Posterior vena cava (tissue), 2 donors: ENCODE measurements around the gene WNT9A. TPM values are rescaled to one million over a fixed set of nuclear protein-coding genes. Genes with fewer than 3 reads are reported as not detected.

Experiments
- DNase-seq: peaks from one replicate; pipeline ENCODE4 v3.0.0-alpha.2; 2020; ENCODE audit warnings: low spot score
- intact Hi-C, 2 donors: fragments of 100-400 bp; cut with DNase I; formaldehyde crosslinking; loops; one replicate each; pipeline versions ENCODE4 v1.14.1 to v1.14.2; 2022 to 2023
- total RNA-seq, 2 donors: library from RNA; stranded (reverse); fragmentation: NEBNext Ultra II Directional; extraction: Animal tissue kit (Norgen Biotek cat#: 25700); gene quantifications; one replicate each; pipeline ENCODE4 v1.2.1, GENCODE V29; 2021
- donor health status: DM: yes; HTN: yes; CAD: no.
- donor health status: DM: yes; HTN: yes; CAD: no.

Gene WNT9A
- total RNA-seq, 2 donors from 2014 or later, result 2.7 to 3.3 TPM

- no peak for DNase-seq
- intact Hi-C loops, result no loop called here
Observed at GRCh38 chr1:227904541-227905335, 43.0 kb downstream of the WNT9A start.

GRCh38 chr1:227903614-227904501, 43.9 kb downstream of the WNT9A start:
- DNase-seq, result peak; percentile 72
- intact Hi-C loops, result no loop called here

GRCh38 chr1:227903061-227903521, 44.6 kb downstream of the WNT9A start:
- intact Hi-C loops, result no loop called here

GRCh38 chr1:227902641-227902990, 45.1 kb downstream of the WNT9A start:
- peak; percentile 76 for DNase-seq
- intact Hi-C loops, result no loop called here

More at GRCh38 chr1:227903061-227903521, 44.6 kb downstream of the WNT9A start:
- DNase-seq, result peak; percentile 73

- intact Hi-C loops, result no loop called here
- DNase-seq, result peak; percentile 80
Observed at GRCh38 chr1:227901906-227902640, 45.7 kb downstream of the WNT9A start.

GRCh38 chr1:227901239-227901905, 46.4 kb downstream of the WNT9A start:
- intact Hi-C loops, result no loop called here

GRCh38 chr1:227900571-227901051, 47.1 kb downstream of the WNT9A start:
- intact Hi-C loops, result no loop called here
- peak; percentile 38 for DNase-seq

More at GRCh38 chr1:227901239-227901905, 46.4 kb downstream of the WNT9A start:
- peak; percentile 70 for DNase-seq

- peak; percentile 72 for DNase-seq
- intact Hi-C loops, result no loop called here
Observed at GRCh38 chr1:227899820-227900449, 47.8 kb downstream of the WNT9A start.

- DNase-seq, result peak; percentile 73
Observed at GRCh38 chr1:227899141-227899819, 48.5 kb downstream of the WNT9A start.

GRCh38 chr1:227898502-227899140, 49.1 kb downstream of the WNT9A start:
- intact Hi-C loops, result no loop called here

More at GRCh38 chr1:227899141-227899819, 48.5 kb downstream of the WNT9A start:
- intact Hi-C loops, result no loop called here

GRCh38 chr1:227897704-227898438, 49.9 kb downstream of the WNT9A start:
- peak; percentile 51 for DNase-seq
- intact Hi-C loops, result no loop called here

More at GRCh38 chr1:227898502-227899140, 49.1 kb downstream of the WNT9A start:
- DNase-seq, result peak; percentile 64

- intact Hi-C loops, result no loop called here
- peak; percentile 74 for DNase-seq
Observed at GRCh38 chr1:227896710-227897655, 50.7 kb downstream of the WNT9A start.

GRCh38 chr1:227895828-227896685, 51.7 kb downstream of the WNT9A start:
- intact Hi-C loops, result no loop called here
- peak; percentile 75 for DNase-seq

GRCh38 chr1:227894831-227895451, 52.8 kb downstream of the WNT9A start:
- intact Hi-C loops, result no loop called here
- DNase-seq, result peak; percentile 58
